Peyer's patch (tissue), 4 donors: ENCODE data around the gene HOXA11.

ENCODE experiments used
- CTCF ChIP-seq, 6 experiments: fragments of 450-650 bp in 4 of 6; fragments of 200-600 bp in 2 of 6; sonication (generic) in 1 of 6; IDR thresholded peaks; one replicate each; pipeline ENCODE4 v1.5.1; 2017 to 2019; ENCODE audit warnings: antibody characterized with exemption in 6 of 6, mild to moderate bottlenecking in 3 of 6, moderate library complexity in 1 of 6
- POLR2A ChIP-seq, 2 donors: fragments of 450-650 bp; IDR thresholded peaks; one replicate each; pipeline ENCODE4 v1.5.1; 2017; ENCODE audit warnings: antibody characterized with exemption in 2 of 2, mild to moderate bottlenecking in 2 of 2, moderate library complexity in 2 of 2

DNA sequence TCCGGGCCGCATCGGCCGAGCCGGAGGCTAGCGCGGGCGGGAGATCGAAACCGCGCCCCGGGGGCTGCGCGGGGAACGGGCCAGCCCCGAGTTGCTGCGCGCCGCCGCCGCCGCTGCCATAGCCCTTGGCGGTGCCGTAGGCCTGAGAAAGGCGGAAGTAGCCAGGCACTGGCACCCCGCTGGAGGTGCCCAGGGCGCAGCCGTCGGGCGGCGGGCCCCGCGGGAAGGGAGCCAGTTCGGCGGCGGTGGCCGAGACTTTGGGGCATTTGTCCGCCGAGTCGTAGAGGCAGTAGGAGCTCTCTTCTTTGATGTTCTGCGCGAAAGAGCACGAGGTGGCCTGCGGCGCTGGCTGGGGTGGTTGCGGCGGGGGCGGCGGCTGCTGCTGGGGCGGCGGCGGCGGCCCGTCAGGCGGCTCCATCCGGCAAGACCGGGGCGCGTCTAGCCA, 11.5 kb downstream of the HOXA11 start:
- TF ChIP-seq CTCF (IDR thresholded peaks at IDR 0.05) (no peak), POLR2A (IDR thresholded peaks at IDR 0.05) (no peak)
